ENCODE data around the gene ATP6V0B.

ATP6V0B gene

DNA sequence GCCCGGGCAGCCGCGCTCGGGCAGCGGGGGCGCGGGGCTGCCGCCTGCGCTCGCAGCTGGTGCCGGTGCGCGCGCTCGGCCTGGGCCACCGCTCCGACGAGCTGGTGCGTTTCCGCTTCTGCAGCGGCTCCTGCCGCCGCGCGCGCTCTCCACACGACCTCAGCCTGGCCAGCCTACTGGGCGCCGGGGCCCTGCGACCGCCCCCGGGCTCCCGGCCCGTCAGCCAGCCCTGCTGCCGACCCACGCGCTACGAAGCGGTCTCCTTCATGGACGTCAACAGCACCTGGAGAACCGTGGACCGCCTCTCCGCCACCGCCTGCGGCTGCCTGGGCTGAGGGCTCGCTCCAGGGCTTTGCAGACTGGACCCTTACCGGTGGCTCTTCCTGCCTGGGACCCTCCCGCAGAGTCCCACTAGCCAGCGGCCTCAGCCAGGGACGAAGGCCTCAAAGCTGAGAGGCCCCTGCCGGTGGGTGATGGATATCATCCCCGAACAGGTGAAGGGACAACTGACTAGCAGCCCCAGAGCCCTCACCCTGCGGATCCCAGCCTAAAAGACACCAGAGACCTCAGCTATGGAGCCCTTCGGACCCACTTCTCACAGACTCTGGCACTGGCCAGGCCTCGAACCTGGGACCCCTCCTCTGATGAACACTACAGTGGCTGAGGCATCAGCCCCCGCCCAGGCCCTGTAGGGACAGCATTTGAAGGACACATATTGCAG lies 38.2 kb upstream of the ATP6V0B start:
- peak overlapping the region; percentile 66 for H2AK5ac ChIP-seq (ENCODE audit: low read depth, low read length)
- H3K36me3 ChIP-seq (replicated peaks in 1 of 2; ENCODE audit: control insufficient read depth in 2 of 2, insufficient read depth in 2 of 2, low read length in 2 of 2): no peaks in the 10 kb centered on the region
- H3K4me3 ChIP-seq (ENCODE audit: low read length in 2 of 2): peak overlapping the region; percentile 30 to 80
- no peak overlapping the region for H2BK120ac ChIP-seq (ENCODE audit: low read depth, low read length)
- no peak overlapping the region for H2BK12ac ChIP-seq (ENCODE audit: low read length)
- peaks cover 4 to 25% (median 14%) of the 10 kb centered on the region in 3 experiments for H3K27me3 ChIP-seq (ENCODE audit: control insufficient read depth in 3 of 3, insufficient read depth in 3 of 3, low read depth in 1 of 3, low read length in 3 of 3)
- H3K18ac ChIP-seq (ENCODE audit: low read length): peak overlapping the region; percentile 93
- no CpG with 5 or more reads among the region's 56 CpGs for WGBS, 2 donors (ENCODE audit: extremely low coverage in 2 of 2, insufficient read length in 2 of 2, insufficient replicate concordance in 1 of 2)
- peak overlapping the region; percentile 93 for H2AFZ ChIP-seq (ENCODE audit: low read length)
- no peak overlapping the region for H3K4ac ChIP-seq (ENCODE audit: low read length)
- peak overlapping the region; percentile 32 for H2BK5ac ChIP-seq (ENCODE audit: low read length)
- peaks cover 1% of the 10 kb centered on the region for H3K79me1 ChIP-seq (ENCODE audit: low read depth, low read length)
- no peak overlapping the region for H4K8ac ChIP-seq (ENCODE audit: low read depth, low read length)
- H3K9me3 ChIP-seq (replicated peaks in 1 of 2; ENCODE audit: control insufficient read depth in 2 of 2, insufficient read depth in 1 of 2, low read depth in 1 of 2, low read length in 2 of 2): no peaks in the 10 kb centered on the region
- peak overlapping the region; percentile 49 for H3K14ac ChIP-seq (ENCODE audit: low read length)
- H3K9ac ChIP-seq (ENCODE audit: low read depth, low read length, poor library complexity): peak overlapping the region; percentile 92
- H3K4me1 ChIP-seq (ENCODE audit: control insufficient read depth in 2 of 2, insufficient read depth in 1 of 2, low read depth in 1 of 2, low read length in 2 of 2): peaks cover 8 to 23% of the 10 kb centered on the region in 2 donors
- peak overlapping the region; percentile 86 for H3K23ac ChIP-seq (ENCODE audit: low read depth, low read length, poor library complexity)
- no peak overlapping the region for H4K91ac ChIP-seq (ENCODE audit: low read depth, low read length, poor library complexity)
- H2BK15ac ChIP-seq (ENCODE audit: low read length): peak overlapping the region; percentile 42
- peak overlapping the region; percentile 90 for H3K4me2 ChIP-seq (ENCODE audit: insufficient read depth, low read length, poor library complexity, severe bottlenecking)
- peak; percentile 38 for DNase-seq (ENCODE audit: low spot score)
- no peak overlapping the region for H3K27ac ChIP-seq (replicated peaks; ENCODE audit: low read length)

DNA sequence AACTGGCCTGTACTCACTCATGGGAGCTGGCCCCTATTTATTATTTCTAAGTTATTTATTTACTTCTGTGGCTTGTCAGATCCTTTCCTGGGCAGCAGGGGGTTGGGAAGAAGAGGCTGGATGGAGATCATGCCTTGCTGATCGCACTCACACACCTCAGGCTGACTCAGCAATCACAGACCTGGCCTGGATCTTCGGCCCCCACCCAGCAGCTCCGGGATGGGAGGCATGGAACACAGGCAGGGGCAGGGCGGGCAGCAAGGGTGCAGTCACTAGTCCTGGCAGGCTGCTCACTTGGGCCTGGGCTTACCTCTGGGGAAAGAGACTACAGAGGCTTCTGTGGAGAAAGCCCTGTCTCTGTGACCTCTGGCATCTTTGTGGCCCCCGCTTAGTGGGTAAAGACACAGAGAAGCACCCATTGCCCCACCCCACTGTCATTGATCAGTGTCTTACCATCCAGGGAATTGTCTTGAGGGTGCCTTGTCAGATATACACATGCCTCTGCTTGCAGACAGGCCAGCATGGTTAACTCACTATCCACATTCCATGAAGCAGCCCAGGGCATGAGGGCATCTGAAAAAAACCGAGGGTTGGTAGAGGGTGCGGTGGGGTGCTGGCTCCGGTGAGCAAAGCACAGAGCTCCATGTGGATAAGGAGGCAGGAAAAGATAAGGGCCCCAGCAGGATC lies 37.4 kb upstream of the ATP6V0B start:
- no peak for DNase-seq (ENCODE audit: low spot score)
- no peak overlapping the region for H3K4me2 ChIP-seq (ENCODE audit: insufficient read depth, low read length, poor library complexity, severe bottlenecking)
- peaks cover 8 to 23% of the 10 kb centered on the region in 2 donors for H3K4me1 ChIP-seq (ENCODE audit: control insufficient read depth in 2 of 2, insufficient read depth in 1 of 2, low read depth in 1 of 2, low read length in 2 of 2)
- H3K18ac ChIP-seq (ENCODE audit: low read length): peak overlapping the region; percentile 49
- H3K27ac ChIP-seq (replicated peaks; ENCODE audit: low read length): no peak overlapping the region
- no peaks in the 10 kb centered on the region for H3K9me3 ChIP-seq (replicated peaks in 1 of 2; ENCODE audit: control insufficient read depth in 2 of 2, insufficient read depth in 1 of 2, low read depth in 1 of 2, low read length in 2 of 2)
- H3K4me3 ChIP-seq (ENCODE audit: low read length in 2 of 2): no peak overlapping the region
- H3K9ac ChIP-seq (ENCODE audit: low read depth, low read length, poor library complexity): no peak overlapping the region
- peaks cover 4 to 23% (median 14%) of the 10 kb centered on the region in 3 experiments for H3K27me3 ChIP-seq (ENCODE audit: control insufficient read depth in 3 of 3, insufficient read depth in 3 of 3, low read depth in 1 of 3, low read length in 3 of 3)
- H3K79me1 ChIP-seq (ENCODE audit: low read depth, low read length): peaks cover 1% of the 10 kb centered on the region
- H4K8ac ChIP-seq (ENCODE audit: low read depth, low read length): no peak overlapping the region
- H2BK120ac ChIP-seq (ENCODE audit: low read depth, low read length): no peak overlapping the region
- H3K36me3 ChIP-seq (replicated peaks in 1 of 2; ENCODE audit: control insufficient read depth in 2 of 2, insufficient read depth in 2 of 2, low read length in 2 of 2): no peaks in the 10 kb centered on the region
- H3K23ac ChIP-seq (ENCODE audit: low read depth, low read length, poor library complexity): no peak overlapping the region
- no peak overlapping the region for H2BK15ac ChIP-seq (ENCODE audit: low read length)
- H2BK12ac ChIP-seq (ENCODE audit: low read length): peak overlapping the region; percentile 14
- H3K14ac ChIP-seq (ENCODE audit: low read length): no peak overlapping the region
- H3K4ac ChIP-seq (ENCODE audit: low read length): no peak overlapping the region
- WGBS, 2 donors (ENCODE audit: extremely low coverage in 2 of 2, insufficient read length in 2 of 2, insufficient replicate concordance in 1 of 2): no CpG with 5 or more reads among the region's 8 CpGs
- no peak overlapping the region for H2AFZ ChIP-seq (ENCODE audit: low read length)
- no peak overlapping the region for H4K91ac ChIP-seq (ENCODE audit: low read depth, low read length, poor library complexity)
- peak overlapping the region; percentile 66 for H2AK5ac ChIP-seq (ENCODE audit: low read depth, low read length)
- H2BK5ac ChIP-seq (ENCODE audit: low read length): no peak overlapping the region

DNA sequence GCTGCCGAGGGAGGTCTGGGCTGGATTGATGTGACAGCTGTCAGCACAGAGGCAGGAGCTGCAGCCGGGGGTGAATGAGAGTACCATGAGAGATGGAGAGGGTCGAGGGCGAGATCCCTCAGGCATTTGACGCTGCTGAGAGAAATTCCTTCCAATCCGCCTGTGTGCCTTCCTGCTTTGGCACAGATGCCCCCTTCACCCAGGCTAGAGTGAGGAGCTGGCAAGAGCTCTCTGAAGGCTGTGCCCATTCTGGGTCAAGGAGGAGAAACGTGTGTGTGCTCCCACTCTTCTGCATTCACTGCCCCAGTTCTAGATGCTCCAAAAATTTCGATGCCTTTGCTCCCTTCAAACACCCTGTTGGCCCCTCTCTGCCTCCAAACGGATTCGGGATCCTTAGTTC lies 36.4 kb upstream of the ATP6V0B start:
- Histone ChIP-seq H2BK15ac (ENCODE audit: low read length) (no peak overlapping the region), H2BK12ac (ENCODE audit: low read length) (no peak overlapping the region), H3K23ac (ENCODE audit: low read depth, low read length, poor library complexity) (no peak overlapping the region), H3K9ac (ENCODE audit: low read depth, low read length, poor library complexity) (peak overlapping the region; percentile 22), H3K36me3 (replicated peaks in 1 of 2; ENCODE audit: control insufficient read depth in 2 of 2, insufficient read depth in 2 of 2, low read length in 2 of 2) (no peaks in the 10 kb centered on the region), H3K4me2 (ENCODE audit: insufficient read depth, low read length, poor library complexity, severe bottlenecking) (no peak overlapping the region), H2AK5ac (ENCODE audit: low read depth, low read length) (no peak overlapping the region), H3K27me3 (ENCODE audit: control insufficient read depth in 3 of 3, insufficient read depth in 3 of 3, low read depth in 1 of 3, low read length in 3 of 3) (peaks cover 0 to 14% (median 14%) of the 10 kb centered on the region in 3 experiments), H3K4ac (ENCODE audit: low read length) (no peak overlapping the region), H2BK120ac (ENCODE audit: low read depth, low read length) (no peak overlapping the region), H2BK5ac (ENCODE audit: low read length) (no peak overlapping the region), H3K4me3 (ENCODE audit: low read length in 2 of 2) (no peak overlapping the region), H3K4me1 (ENCODE audit: control insufficient read depth in 2 of 2, insufficient read depth in 1 of 2, low read depth in 1 of 2, low read length in 2 of 2) (peaks cover 8 to 19% of the 10 kb centered on the region in 2 donors), H3K27ac (replicated peaks; ENCODE audit: low read length) (no peak overlapping the region), H3K9me3 (replicated peaks in 1 of 2; ENCODE audit: control insufficient read depth in 2 of 2, insufficient read depth in 1 of 2, low read depth in 1 of 2, low read length in 2 of 2) (no peaks in the 10 kb centered on the region), H4K8ac (ENCODE audit: low read depth, low read length) (no peak overlapping the region), H2AFZ (ENCODE audit: low read length) (no peak overlapping the region), H3K79me1 (ENCODE audit: low read depth, low read length) (peaks cover 1% of the 10 kb centered on the region), H3K14ac (ENCODE audit: low read length) (no peak overlapping the region), H3K18ac (ENCODE audit: low read length) (no peak overlapping the region), H4K91ac (ENCODE audit: low read depth, low read length, poor library complexity) (no peak overlapping the region)
- WGBS, 2 donors (ENCODE audit: extremely low coverage in 2 of 2, insufficient read length in 2 of 2, insufficient replicate concordance in 1 of 2): no CpG with 5 or more reads among the region's 10 CpGs
- no peak for DNase-seq (ENCODE audit: low spot score)

DNA sequence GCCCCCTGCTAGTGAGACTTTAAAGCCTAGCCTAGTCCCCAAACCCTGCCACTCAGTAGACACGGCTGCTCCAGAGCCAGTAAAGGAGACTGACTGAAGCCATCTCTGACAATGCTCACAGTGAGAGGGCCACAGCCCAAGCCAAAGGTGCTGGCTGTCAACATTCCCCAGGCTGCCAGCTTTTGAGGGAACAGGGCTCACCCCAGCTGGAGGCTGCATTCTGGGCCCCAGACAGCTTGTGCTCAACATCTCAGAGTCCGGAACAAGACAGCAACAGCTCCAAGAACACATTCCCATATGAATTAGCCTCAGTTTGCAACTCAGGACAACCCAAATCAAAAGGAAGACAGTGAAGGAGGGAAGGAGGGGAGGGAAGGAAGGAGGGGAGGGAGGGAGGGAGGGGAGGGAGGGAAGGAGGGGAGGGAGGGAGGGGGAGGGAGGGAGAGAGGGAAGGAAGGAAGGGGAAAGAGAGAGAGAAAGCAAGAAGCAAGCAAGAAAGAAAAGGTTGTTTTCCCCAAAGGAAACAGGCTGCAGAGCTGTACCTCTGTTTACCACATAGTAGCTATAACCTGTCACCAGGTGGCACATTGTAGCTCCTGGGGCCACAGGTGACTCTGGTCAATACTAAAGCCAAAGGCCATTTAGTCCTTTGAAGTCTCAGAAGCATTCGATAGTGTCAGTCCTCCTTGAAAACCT lies 35.7 kb upstream of the ATP6V0B start:
- H3K4ac ChIP-seq (ENCODE audit: low read length): no peak overlapping the region
- no peak overlapping the region for H2AFZ ChIP-seq (ENCODE audit: low read length)
- H2BK15ac ChIP-seq (ENCODE audit: low read length): no peak overlapping the region
- H3K27ac ChIP-seq (replicated peaks; ENCODE audit: low read length): no peak overlapping the region
- H4K91ac ChIP-seq (ENCODE audit: low read depth, low read length, poor library complexity): no peak overlapping the region
- no peak overlapping the region for H3K23ac ChIP-seq (ENCODE audit: low read depth, low read length, poor library complexity)
- no peak overlapping the region for H2BK5ac ChIP-seq (ENCODE audit: low read length)
- H3K9ac ChIP-seq (ENCODE audit: low read depth, low read length, poor library complexity): no peak overlapping the region
- no peak overlapping the region for H3K4me2 ChIP-seq (ENCODE audit: insufficient read depth, low read length, poor library complexity, severe bottlenecking)
- H2BK12ac ChIP-seq (ENCODE audit: low read length): no peak overlapping the region
- DNase-seq (ENCODE audit: low spot score): no peak
- H3K14ac ChIP-seq (ENCODE audit: low read length): no peak overlapping the region
- H3K4me1 ChIP-seq (ENCODE audit: control insufficient read depth in 2 of 2, insufficient read depth in 1 of 2, low read depth in 1 of 2, low read length in 2 of 2): peaks cover 8 to 15% of the 10 kb centered on the region in 2 donors
- no peaks in the 10 kb centered on the region for H3K9me3 ChIP-seq (replicated peaks in 1 of 2; ENCODE audit: control insufficient read depth in 2 of 2, insufficient read depth in 1 of 2, low read depth in 1 of 2, low read length in 2 of 2)
- H2BK120ac ChIP-seq (ENCODE audit: low read depth, low read length): no peak overlapping the region
- no peak overlapping the region for H3K4me3 ChIP-seq (ENCODE audit: low read length in 2 of 2)
- peaks cover 0 to 14% (median 14%) of the 10 kb centered on the region in 3 experiments for H3K27me3 ChIP-seq (ENCODE audit: control insufficient read depth in 3 of 3, insufficient read depth in 3 of 3, low read depth in 1 of 3, low read length in 3 of 3)
- no peak overlapping the region for H4K8ac ChIP-seq (ENCODE audit: low read depth, low read length)
- no CpG with 5 or more reads among the region's 3 CpGs for WGBS, 2 donors (ENCODE audit: extremely low coverage in 2 of 2, insufficient read length in 2 of 2, insufficient replicate concordance in 1 of 2)
- H3K36me3 ChIP-seq (replicated peaks in 1 of 2; ENCODE audit: control insufficient read depth in 2 of 2, insufficient read depth in 2 of 2, low read length in 2 of 2): no peaks in the 10 kb centered on the region
- H3K18ac ChIP-seq (ENCODE audit: low read length): no peak overlapping the region
- peaks cover 1% of the 10 kb centered on the region for H3K79me1 ChIP-seq (ENCODE audit: low read depth, low read length)
- H2AK5ac ChIP-seq (ENCODE audit: low read depth, low read length): no peak overlapping the region

Data from neuronal stem cell (in vitro differentiated cells).